Hematopoietic multipotent progenitor cell treated with erythropoietin and hydrocortisone succinate and interleukin-3 and kit ligand, for 8 days (in vitro differentiated cells): ENCODE results near the gene WBP4.
"Not testable (repeated sequence)": the region's sequence is repeated elsewhere in the genome, so short reads cannot be mapped to it uniquely, and the experiment has no call there.

Experiments
- DNase-seq: peaks from one replicate; pipeline ENCODE4 v3.0.0-alpha.2; 2015

WBP4 gene

DNA sequence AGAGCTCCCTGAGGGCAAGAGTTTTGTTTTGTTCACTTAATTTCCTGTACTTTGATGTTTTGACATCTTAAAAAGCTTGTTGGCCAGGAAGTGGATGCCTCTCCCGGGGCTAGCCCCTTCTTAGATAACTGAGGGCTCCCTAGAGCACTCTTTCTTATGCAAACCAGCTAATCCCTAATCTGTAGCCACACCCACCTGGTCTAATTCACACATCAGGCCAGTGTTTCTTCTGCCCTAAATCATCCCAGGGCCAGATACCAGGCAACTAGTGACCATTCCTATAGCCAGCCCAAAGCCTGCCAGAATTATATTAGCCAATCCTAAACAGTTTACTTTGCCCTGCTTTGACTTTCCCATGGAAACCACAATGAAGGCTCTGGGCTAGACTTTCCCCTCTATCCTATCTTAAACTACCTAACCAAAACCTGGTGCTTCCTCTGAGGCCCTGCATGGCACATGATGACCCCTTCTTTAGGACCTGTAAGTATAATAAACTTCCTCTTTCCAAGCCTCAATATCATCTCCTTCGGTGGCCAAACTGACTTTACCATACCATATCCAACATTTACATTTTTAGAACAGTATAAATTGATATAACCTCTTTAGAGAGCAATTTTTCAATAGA lies 24.8 kb downstream of the WBP4 start:
- no peak for DNase-seq

DNA sequence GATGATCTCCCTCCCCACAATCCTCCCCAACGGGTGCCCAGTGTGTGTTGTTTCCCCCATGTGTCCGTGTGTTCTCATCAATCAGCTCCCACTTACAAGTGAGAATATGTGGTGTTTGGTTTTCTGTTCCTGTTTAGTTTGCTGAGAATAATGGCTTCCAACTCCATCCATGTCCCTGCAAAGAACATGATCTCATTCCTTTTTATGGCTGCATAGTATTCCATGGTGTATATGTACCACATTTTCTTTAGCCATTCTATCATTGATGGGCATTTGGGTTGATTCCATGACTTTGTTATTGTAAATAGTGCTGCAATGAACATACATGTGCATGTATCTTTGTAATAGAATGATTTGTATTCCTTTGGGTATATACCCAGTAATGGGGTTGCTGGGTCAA lies 34.4 kb downstream of the WBP4 start:
- DNase-seq = not testable (repeated sequence)

- DNase-seq = no peak
Observed at GRCh38 chr13:41098761-41099160, 37.5 kb downstream of the WBP4 start.

DNA sequence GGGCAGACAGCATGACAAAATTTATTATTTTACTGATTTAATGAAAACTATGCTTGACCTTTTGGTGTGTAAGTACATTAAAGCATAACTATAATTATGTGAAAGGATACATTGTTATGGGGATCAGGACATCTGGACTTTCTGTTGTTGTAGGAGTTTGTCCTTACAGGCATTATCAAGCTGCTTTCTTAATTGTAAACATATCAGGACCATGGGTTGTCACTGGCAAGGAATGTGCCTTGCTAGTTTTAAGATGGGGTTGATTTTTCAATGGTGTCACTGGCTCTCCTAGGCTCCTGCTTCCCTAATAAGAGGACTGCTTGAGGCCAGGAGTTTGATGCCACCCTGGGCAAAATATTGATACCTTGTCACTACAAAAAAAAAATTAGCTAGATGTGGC lies 38.7 kb downstream of the WBP4 start:
- no peak for DNase-seq

DNA sequence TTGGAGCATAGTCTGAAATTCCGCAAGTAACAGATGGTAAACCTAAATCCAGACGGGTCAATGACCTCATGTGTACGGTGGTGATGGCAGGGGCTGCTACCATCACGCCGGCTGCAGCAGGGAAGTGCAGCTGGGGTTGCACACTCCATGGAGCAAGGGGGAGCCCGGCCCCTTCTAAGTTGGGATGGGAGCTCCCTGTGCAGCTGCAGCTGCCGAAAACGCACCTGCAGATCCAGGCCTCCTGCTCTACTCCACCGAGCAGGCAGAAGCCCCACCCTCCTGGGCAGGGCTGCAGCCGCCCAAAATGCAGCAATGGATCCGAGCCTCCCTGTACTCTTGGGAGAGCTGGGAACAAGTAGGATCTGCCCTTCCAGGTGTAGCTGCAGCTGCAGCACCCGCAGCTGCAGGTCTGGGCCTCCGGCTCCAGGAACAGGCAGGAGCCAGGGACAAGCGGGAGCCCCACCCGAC lies 45.8 kb downstream of the WBP4 start:
- no peak for DNase-seq

DNA sequence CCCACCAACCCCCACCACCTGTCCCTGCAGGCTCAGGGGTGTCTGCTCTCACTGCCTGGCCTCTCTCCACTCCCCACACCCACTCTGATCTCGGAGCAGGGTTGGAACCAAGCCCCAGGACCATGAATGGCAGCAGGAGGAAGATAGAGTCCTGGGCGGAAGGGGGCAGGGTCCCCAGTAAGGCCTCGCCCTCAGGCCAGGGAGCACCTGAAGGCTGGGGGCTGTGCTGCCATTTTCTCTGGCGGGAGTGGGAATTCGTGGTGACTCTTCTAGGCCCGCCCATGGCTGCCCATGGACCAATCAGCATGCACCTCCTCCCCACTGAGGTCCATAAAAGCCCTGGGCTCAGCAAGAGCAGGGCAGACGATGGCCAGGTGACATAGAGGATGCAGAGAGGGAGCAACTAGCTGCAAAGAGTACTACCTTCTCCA lies 46.3 kb downstream of the WBP4 start:
- DNase-seq = no peak

GRCh38 chr13:41111454-41111853 lies 50.1 kb downstream of the WBP4 start:
- DNase-seq = no peak

- DNase-seq = no peak
Observed at GRCh38 chr13:41117869-41118268, 56.6 kb downstream of the WBP4 start.

DNA sequence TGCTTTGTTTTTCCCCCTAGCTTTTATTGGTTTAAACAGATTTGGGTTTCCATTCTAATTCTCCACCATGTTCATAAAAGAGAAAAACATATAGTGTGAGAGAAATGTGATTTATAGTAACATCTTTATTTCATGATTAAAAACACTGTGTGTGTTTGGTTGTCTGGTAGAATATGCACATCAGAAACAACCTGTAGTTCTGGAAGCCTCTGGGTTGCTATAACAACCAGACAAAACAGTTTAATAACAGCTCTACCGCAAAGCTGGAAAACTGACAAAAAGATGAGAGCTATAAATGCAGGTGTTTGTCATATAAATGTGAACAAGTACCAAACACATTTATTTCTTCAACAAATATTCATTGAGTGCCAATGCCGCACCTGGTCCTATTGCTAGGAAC lies 61.5 kb downstream of the WBP4 start:
- no peak for DNase-seq

- no peak for DNase-seq
Observed at GRCh38 chr13:41127701-41128100, 66.4 kb downstream of the WBP4 start.

GRCh38 chr13:41130356-41130755 lies 69.0 kb downstream of the WBP4 start:
- DNase-seq = no peak

- DNase-seq = peak; percentile 62
Observed at GRCh38 chr13:41131189-41131588, 69.9 kb downstream of the WBP4 start.

- DNase-seq = not testable (repeated sequence)
Observed at GRCh38 chr13:41131660-41132511, 70.6 kb downstream of the WBP4 start.

GRCh38 chr13:41132512-41133152 lies 71.3 kb downstream of the WBP4 start, which contains the start of gene KBTBD6:
TSS of gene KBTBD6 (minus strand) at chr13:41132802. CDS start at chr13:41132511, 291 bp downstream.
- DNase-seq = peak; percentile 98
